ENCODE measurements around the gene HINFP.
"Not testable (repeated sequence)": the region's sequence is repeated elsewhere in the genome, so short reads cannot be mapped to it uniquely, and the experiment has no call there.

HINFP gene

DNA sequence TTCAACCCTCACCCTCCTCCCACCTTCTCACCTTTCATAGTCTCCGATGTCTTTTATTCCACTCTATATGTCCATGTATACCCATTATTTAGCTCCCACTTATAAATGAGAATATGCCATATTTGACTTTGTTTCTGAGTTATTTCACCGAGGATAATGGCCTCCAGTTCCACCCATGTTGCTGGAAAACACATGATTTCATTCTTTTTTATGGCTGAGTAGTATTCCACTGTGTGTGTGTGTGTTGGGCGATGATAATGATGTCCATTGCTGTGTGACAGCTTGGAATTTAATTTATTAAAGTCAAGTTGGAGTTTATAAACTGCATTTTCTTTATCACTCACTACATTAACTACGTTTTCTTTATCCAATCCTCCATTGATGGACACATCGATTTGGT, 3.2 kb upstream of the HINFP start:
- DNase-seq = no peak

DNA sequence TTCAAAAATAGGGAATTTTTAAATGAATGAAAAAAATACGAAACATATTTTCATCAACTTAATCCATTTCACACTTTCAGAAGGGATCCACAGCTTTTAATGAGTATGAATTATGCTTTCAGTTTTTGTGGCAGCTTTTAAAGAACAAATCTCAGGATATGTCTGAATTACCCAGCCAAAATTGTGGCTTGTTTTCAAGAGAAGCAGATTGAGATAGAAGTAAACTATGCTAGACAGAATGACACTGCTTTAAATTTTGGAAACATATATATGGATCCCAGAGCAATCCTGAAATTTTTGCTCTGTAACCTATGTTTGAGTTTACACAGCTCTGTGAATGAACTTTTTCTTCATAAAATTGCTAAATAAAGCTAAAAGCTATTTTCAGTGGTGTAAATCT, 2.4 kb upstream of the HINFP start:
- no peak for DNase-seq

DNA sequence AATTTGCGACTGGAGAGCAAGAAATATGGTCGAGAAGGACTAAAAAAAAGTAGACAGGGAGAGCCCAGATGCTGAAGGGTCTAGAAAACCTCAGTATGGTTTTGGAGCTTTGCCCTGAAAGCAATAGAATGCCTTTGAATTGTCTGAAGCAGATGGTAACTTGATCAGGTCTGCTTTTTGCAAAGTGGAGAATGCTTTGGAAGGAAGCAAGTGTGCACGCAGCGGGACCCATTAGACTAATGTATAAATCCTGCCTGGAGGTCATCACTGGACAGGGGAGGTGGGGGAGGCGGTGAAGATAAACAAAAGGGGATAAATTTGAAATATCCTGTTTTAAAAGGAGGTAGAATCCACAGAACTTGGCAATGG, 757 bp upstream of the HINFP start:
- DNase-seq = peak; percentile 30

DNA sequence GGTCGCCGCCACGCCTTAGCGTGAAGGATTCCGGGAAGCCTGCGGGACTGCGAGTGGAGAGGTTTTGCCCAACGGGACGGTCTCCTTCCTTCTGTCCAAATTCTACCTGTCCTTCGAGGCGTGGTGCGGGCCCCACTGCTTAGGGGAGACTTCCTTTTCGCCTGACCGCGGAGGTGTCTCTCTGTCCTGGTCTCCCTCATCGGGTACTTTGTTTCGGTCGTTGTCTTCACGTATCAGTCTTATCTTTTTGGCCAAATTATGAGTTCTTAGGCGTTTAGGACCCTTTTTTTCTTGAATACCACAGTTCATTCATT, 388 bp downstream of the HINFP start:
- no peak for DNase-seq

DNA sequence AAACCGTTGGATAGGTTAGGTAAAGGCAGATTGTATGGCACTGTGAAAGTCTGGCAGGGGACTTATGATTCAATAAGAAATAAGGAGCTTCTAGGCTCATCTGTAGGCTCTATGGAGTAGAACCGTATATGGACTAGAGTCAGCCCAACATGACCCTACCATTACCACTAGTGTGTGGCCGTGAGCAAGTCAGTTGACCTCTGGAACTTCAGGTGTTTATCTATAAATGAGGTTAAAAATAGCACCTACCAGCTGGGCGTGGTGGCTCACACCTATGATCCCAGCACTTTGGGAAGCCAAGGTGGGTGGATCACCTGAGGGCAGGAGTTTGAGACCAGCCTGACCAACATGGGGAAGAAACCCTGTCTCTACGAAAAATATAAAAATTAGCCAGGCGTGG, 4.4 kb downstream of the HINFP start:
- no peak for DNase-seq

DNA sequence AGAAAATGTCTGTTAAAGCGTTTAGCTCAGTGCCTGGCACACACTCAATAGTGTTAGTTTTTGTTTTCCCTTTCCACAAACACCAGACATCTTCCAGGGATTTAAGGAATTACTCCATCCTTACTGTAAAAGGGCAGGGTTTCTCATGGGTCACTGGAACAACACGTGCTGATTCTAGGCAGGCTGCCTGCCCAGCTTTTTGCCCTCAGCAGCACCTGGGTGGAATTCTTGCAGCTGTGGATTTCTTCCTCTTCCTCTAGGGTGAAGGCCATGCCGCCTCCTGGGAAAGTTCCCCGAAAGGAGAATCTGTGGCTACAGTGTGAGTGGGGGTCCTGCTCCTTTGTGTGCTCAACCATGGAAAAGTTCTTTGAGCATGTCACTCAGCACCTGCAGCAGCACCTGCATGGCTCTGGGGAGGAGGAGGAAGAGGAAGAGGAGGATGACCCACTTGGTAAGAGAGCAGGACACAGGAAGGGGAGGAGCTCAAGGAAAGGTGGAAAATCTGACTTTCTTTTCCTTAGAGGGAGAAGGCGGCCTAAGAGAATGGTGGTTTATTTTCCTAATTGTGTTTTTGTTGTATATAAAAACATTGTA, 5.4 kb downstream of the HINFP start:
- DNase-seq = no peak

DNA sequence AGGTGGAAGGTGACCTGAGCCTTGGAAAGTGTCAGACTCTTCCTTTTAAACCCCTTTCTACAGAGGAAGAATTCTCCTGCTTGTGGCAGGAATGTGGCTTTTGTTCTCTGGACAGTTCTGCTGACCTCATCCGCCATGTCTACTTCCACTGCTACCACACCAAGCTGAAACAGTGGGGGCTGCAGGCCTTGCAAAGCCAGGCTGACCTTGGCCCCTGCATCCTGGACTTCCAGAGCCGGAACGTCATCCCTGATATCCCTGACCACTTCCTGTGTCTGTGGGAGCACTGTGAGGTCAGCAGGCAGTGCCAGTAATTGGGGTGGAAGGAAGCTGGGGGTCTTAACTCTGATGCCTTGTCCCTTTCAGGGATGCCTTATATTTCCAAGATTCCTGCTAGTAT, 9.3 kb downstream of the HINFP start:
- DNase-seq = no peak

DNA sequence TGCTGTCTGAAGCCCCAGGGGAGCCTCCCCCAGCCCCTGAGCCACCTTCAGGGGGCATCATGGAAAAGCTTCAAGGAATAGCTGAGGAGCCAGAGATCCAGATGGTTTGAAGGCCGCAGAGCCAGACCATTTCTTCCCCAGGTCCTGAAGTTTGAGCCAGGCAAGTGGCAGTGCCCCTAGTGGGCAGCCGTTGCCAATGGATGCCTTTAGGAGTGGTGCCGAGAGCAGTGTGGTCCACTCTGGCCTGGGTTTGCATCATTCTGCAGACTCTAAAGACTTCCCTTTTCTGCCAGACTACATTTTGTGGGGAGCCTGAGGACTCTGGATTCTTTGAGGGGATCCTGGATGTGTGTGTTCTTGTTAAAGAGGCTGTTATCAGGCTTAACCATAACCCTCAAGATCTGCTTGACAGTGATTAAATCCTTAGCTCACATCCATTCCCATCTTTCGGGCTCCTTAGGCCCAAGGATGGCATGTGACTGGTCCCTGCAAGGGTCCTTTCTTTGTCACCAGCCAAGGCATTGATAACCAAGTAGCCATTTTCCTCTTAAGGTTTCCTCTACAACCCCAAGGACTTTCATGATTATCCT, 13.1 kb downstream of the HINFP start:
- DNase-seq = peak; percentile 68

DNA sequence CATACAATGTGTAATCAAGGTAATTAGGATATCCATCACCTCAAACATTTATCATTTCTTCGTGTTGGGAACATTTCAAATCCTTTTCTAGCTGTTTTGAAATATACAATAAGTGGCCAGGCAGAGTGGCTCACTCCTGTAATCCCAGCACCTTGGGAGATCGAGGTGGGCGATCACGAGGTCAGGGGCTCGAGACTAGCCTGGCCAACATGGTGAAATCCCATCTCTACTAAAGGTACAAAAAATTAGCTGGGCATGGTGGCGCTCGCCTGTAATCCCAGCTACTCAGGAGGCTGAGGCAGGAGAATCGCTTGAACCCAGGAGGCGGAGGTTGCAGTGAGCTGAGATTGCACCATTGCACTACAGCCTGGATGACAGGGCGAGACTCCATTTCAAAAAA, 17.9 kb downstream of the HINFP start:
- DNase-seq = not testable (repeated sequence)

DNA sequence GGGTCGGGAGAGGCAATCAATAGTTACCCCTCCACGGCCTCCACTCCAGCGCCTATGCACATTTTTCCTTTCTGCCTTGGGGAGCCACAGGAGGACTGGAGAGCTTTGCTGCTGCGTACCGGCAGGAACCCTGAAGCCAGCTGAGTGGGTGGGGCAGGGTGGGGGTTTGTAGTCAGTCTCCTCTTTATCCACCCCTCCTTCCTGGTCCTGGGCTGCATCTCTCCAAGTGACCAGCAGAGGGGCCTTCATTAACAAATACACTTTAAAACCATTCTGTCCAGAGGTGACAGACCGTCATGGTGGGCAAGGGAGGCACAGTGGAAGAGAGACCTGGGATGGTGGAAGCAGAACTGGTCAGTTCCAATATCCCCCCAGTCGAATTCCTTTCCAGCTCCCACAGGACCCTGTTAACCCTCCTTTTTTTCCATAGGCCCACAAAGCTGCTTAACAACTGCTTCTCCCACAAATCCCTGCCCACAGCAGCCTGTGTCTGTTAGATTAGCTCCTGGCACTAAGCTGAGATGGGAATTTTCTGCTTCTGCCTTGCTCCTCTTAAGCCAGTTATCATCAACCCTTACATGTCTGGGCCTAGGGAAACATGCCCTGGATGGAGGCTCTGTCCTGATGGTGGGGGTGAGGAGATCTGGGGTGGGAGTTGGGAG, 23.6 kb downstream of the HINFP start:
- DNase-seq = peak; percentile 93

DNA sequence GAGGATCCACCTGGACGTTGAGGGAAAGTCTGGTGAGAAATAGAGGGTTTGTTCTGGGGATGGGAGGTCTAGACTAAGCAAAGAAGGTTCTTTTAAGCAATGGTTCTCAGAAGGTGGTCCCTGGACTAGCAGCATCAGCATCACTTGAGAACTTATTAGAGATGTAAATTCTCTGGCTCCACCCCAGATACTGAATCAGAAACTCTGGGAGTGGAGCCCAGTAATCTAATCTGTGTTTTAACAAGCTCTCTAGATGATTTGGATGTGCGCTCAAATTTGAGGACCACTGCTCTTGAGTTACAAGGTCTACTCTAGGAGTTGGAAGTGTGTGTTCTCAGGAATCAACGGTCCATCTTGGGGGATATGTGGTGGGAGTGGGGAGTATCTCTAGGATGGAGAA, 24.2 kb downstream of the HINFP start:
- no peak for DNase-seq

DNA sequence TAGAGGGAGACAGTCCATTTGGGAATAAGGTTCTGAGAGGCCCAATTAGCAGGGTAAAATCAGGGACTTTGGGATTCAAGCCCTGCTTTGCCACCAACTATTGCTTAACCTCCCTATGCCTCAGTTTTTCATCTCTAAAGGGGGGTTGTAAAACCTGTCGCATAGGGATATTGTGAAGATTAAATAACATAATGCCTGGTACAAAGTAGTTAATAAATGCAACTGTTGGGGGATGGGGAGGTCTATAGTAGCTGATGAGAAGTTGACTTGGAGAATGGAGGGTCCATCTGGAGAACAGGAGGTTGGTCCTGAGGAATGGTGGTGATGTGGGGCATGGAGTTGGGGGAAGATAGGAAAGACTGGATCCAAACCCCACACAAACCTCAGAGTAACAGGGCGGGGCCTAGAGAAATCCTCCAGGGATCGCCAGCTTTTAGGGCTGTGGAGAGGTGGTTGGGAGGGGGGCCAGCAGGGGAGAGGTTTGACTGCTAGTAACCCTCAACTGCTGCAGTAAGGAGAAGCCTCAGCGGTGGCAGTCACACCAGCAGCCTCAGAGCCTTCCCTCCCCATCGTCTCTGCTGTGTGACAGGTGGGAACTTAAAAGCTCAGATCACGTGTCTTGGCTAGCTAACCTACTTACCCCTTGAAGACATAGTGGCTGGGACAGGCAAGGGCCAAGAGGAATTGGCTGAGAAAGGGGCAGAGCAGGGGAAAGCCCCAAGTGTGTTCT, 26.4 kb downstream of the HINFP start:
- DNase-seq = no peak

DNA sequence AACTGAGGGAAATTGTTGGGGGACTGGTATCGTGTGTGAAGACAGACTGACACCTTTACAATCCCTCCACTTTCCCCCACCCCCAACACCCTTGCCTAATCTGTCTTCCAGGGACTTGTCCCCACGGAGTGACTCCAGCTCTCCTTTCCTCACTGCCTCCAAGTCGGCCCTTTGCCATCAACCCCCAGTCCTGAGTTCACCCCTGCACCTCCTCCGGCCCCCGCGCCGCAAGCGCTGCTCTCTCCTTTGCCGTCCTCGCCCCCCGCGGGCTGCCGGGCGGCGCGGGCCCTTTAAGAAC, 27.3 kb downstream of the HINFP start:
- no peak for DNase-seq

DNA sequence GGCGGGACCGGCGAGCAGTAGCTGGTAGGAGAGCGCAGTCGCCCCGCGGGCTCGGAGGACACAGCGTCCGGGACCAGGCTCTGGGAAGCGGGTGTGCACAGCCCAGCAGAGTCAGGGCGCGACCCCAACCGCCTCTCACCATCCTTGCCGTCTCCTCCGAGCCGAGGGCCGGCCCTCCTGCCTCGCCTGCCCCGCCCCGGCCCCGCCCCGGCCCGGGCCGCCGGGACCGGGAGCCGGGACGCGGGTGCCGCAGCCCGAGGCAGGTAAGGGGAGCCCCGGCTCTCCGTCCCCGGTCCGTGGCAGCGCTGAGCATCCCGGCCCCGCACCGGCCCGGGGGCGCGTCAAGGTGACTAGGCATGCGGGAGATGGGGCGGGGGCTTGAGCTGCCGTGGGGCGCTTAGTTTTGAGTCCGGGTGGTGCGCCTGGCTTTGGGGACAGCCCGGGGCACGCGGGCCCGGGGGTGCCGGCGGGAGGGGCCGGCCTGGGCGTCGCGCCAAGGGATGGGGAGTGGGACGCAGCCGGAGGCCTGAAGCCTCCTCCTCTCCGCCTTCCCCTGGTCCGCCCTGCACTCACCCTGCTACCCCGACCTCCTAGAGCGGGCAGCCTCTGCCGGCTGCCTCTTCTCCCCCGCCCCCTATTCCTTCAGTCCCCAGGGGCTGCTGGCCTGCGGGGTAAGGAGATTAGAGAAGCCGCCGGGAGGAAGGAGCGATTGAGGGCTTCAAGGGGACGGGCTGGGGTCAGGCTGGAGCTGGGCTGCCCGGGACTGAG, 27.8 kb downstream of the HINFP start, which contains the start of gene ABCG4:
TSS of gene ABCG4 (plus strand) at position 35 of the 768 bp plus-strand sequence. CDS start 914 bp downstream, outside the sequence.
- DNase-seq = no peak

DNA sequence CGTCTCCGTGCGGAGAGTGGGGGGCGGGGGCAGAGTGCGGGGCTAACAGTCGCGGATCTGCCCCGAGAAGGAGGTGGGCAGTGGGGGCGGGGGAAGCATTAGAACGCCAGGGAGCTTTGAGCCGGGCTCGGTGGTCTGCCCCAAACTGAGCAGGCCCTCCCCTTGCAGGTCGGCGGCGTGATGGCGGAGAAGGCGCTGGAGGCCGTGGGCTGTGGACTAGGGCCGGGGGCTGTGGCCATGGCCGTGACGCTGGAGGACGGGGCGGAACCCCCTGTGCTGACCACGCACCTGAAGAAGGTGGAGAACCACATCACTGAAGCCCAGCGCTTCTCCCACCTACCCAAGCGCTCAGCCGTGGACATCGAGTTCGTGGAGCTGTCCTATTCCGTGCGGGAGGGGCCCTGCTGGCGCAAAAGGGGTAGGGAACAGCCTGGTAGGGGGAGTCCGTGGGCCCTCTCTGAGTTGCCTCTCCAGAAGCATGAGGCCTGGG, 28.5 kb downstream of the HINFP start:
- no peak for DNase-seq

DNA sequence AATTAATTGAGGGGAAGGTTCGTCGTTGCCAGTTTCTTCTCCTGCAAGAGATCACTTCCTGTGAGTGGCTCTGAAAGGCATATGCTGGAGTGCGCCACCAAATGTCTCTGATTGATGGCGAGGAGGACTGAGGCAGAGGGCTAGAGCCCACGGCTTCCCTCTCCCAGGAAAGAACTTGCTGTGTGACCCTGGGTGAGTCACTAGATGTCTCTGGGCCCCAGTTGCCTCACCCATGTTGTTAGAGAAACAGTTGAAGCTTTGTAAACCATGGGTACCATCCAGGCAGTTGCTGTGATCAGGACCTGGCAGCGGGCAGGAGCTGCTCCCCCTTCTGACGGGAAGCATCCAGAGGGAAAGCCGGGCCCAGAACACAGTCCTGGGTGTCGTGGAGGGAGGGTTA, 30.7 kb downstream of the HINFP start:
- DNase-seq = no peak

DNA sequence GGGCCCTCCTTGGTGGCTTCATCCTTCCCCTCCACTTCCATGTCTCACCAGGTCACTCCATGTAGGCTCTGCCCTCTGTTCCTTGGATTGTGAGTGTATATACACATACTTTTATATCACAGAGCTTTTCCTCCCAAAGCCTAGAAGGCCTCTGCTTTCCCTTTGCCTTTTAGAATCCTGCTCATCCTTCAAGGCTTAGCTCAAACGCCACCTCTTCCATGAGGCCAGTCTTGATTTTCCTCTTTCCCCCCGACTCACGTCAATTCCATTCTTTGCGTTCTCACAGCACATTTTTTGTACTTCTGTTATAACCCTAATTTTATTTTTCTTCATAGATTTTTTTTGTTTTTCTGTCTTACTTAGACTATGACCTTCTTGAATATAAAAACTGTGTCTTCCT, 31.2 kb downstream of the HINFP start:
- DNase-seq = no peak

DNA sequence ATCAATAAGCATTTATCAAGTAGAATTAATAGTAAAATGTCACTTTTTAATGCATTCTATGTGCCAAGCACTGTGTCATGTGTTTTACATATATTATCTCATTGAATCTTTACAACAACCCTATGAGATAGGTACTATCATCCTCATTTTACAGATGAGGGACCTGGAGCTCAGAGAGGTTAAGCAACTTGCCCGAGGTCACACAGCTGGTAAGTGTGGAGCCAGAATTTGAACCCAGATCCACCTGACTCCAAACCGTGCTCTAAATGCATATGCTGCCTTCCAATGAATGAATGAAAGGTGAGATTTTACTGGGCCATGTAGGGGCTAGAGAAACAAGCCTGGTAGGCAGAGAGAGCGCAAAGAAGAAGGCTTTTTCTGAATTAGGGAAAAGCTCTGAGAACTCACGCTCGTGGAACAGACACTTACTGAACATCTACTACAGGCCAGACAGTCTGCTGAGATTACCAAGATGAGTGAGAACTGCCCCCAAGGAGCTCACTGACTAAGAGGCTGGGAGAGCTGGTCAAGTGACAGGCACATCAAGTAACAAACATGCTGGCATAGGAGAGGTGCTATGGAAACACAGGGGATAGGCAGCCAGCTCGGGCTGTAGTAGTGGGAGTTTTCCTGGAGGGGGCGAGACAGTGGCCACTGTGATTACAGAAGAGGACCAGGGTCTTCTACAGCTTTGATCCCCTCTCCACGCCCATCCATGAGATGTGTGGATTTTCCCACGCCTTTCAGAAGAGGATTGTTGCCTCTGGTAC, 31.9 kb downstream of the HINFP start:
- DNase-seq = no peak

DNA sequence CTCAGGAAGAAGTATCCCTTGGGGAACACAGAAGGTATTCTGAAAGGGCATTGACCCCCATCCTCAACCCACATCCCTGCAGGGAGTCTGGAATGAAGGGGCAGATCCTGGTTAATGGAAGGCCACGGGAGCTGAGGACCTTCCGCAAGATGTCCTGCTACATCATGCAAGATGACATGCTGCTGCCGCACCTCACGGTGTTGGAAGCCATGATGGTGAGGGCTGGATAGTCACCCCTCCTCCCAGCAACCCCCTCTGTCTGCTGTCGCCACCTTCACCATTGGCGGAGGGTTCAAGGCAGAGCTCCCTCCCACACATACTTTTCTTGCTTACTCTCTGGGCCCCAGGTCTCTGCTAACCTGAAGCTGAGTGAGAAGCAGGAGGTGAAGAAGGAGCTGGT, 32.8 kb downstream of the HINFP start:
- DNase-seq = no peak

DNA sequence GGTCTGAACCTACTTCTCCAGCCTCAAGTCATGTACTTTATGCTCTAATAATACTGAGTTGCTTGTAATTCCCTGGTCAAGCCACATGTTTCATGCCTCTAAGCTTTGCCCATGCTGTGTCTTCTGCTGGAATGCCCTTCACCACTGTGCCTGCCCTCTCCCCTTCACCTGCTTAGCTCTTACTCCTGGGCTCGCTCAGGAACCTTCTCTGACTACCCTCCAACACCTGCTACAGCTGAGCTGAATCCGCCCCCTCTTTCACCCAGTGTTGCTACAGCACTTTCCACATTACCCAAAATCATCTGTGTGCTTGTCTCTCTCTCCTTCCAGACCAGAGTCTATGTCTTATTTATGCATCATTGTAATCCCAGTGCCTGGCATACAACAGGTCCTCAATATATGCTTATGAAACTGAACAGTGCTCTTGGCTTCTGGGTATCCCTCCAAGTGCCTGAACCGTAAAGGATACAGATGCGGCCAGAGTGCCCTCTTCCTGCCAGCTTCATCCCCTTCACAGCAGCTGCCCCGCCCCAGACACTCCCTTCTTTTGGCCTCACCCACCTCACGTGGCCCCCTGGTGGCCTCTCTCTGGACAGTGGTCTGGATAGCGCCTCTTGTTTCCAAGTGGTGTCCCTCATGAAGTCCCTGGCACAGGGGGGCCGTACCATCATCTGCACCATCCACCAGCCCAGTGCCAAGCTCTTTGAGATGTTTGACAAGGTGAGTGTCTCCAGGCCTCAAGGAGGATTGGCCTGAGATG, 34.5 kb downstream of the HINFP start:
- DNase-seq = peak; percentile 72

DNA sequence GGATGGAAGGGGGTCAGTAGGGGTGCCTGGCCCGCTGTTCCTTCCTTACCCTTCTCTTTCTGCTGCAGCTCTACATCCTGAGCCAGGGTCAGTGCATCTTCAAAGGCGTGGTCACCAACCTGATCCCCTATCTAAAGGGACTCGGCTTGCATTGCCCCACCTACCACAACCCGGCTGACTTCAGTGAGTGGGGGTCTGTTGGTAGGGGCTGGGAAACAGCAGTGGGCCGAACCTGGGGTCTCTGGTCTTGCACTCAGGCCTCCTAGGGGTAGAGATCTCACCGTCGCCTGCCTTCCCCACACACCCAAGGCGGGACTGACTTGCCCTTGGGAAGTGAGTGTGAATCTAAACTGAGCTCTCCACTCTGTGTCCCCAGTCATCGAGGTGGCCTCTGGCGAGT, 35.1 kb downstream of the HINFP start:
- no peak for DNase-seq

DNA sequence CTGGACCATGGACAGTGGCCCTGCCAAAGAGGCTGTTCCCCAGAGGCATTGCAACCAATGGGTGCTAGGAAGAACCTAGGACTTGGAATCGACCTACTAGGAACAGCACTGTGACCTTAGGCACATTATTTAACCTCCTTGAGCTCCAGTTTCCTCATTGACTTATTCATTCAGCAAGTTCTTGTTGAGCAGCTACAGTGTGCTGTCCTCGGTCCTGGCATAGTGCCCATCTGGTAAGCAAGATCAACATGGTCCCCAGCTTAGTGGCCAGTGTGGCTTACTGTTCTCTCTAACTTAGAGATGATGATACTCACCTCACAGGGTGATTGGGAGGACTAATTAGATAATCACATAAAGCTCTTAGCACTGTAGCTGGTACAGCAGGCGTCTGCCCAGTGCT, 35.7 kb downstream of the HINFP start:
- DNase-seq = peak; percentile 60

Measured in hematopoietic multipotent progenitor cell treated with erythropoietin and hydrocortisone succinate and interleukin-3 and kit ligand, for 4 days (in vitro differentiated cells).